Hematopoietic multipotent progenitor cell (in vitro differentiated cells): ENCODE data around the gene TREX2. TPM values are rescaled to one million over a fixed set of nuclear protein-coding genes. Genes with fewer than 3 reads are reported as not detected.

ENCODE experiments used
- DNase-seq, 3 donors: peaks; one replicate each; pipeline ENCODE4 v3.0.0-alpha.2; 2011 to 2015; ENCODE audit warnings: low read depth in 2 of 3, low spot score in 2 of 3
- total RNA-seq: library from RNA; depleted of rRNA; stranded (reverse); fragments of >200 nt; gene quantifications from one replicate; pipeline ENCODE4 v1.2.3, GENCODE V29; 2012

The TREX2 gene
- total RNA-seq, 1 donor = 4.3 TPM

GRCh38 chrX:153476666-153477363, 31.0 kb upstream of the TREX2 start:
- DNase-seq = no peak

DNA sequence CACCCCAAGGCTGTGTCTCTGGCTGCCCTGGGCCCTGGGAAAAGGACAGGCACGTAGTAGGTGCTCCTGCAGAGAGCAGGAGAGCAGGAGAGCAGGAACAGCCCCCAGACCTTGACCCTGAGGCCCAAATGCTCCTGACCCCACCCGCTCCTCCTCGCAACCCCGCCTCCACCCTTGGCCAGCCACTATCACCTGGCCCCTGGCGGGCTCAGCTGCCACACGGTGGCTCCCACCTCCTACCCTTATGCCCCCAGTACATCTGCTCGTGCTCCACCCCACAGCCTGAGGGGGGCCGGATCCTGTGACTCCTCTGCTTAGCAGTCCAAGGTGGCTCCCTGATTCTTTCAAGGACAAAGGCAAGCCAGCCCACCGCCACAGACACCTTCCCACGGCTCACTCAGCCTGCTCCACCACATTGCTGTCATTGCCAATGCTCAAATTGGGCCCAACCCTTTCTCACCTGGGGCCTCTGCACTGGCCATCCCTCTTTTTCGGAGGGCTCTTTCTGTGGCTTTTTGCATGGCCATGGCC, 30.0 kb upstream of the TREX2 start:
- no peak for DNase-seq

DNA sequence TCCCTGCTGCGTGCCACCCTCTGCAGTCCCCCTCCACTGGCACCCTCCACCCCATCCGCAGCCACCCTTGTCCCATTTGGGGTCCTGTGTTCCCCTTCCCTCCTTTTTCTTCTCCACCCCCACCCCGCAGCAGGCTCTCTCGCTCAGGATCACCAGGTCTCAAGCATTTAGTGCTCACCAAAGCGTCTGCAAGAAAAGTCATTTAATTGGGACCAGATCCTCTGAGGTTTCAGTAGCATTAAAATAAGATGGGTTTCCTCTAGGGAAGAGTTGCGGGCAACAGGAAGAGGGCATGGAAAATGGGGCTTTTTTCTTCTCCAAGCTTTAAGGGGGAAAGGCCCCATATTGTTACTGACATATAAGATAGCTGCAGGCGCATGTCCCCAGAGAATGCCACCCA, 29.4 kb upstream of the TREX2 start:
- DNase-seq = no peak

- peak; percentile 24 to 53 (median 40) for DNase-seq
Observed at GRCh38 chrX:153474718-153475117, 28.9 kb upstream of the TREX2 start.

DNA sequence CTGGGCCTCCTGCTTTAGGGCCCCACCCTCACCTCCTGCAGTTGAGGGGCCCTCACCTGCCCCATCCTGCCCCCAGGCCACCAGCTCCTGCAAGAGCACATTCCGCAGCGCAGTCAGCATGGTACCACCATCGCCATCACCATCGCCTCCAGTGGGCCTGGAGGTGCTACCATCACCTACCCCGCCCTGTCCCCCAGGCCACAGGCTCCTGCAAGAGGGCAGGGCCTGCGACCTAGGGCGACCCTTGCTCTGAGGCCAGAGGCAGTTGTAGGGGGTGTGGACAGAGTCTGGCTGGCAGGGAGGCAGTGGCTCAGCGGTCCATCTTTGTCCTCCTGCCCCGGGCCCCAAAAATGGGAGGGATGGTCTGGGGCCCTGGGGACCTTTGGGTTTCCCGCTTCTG, 28.4 kb upstream of the TREX2 start:
- DNase-seq = no peak

- DNase-seq = no peak
Observed at GRCh38 chrX:153473126-153473525, 27.3 kb upstream of the TREX2 start.

- DNase-seq = no peak
Observed at GRCh38 chrX:153471663-153472280, 25.9 kb upstream of the TREX2 start.

DNA sequence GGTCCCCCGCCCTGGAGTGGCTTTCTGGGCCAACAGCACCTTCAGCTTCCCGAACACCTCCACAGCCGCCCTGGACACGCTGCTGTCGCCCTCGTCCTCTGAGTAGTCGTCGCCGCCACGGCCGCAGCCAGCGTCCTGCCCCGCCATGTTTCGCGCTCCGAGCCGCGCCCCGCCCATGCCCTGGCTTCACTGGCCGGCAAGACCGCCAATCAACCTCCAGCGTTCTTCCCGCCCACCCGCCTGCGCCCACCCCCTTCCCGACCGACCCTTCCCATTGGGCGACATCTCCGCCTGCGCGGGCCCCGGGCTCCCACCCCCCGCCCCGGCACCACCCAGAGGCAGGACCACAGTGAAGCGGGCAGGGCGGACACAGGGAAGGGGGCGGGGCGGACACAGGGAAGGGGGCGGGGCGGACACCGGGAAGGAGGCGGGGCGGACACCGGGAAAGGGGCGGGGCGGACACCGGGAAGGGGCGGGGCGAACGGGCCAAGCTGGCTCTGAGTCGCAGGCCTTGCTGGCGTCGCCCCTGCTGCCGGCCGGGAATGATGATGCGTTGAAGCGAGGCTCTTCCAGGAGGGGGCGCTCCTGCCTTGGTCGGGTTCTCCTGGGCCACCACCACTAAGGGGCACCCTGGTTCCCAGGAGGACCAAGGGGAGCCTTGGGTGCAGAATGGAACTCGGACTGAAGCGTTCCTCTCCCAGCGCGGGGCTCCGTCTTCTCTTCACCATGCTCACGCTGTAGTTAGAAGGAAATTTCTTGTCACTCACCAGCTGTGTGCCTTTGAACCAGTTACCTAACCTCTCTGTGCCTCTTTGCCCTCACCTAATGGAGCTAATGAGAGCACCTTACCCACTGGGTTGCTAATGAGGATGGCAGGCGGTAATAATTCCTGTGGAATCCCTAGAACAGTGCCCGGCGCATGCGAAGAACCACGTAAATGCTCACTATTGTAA, 24.8 kb upstream of the TREX2 start, which contains the start of gene HAUS7:
Gene HAUS7 (minus strand): TSS at position 166 of the 953 bp plus-strand sequence. CDS start 19 bp downstream, at position 147.
- peak; percentile 74 to 92 (median 90) for DNase-seq

DNA sequence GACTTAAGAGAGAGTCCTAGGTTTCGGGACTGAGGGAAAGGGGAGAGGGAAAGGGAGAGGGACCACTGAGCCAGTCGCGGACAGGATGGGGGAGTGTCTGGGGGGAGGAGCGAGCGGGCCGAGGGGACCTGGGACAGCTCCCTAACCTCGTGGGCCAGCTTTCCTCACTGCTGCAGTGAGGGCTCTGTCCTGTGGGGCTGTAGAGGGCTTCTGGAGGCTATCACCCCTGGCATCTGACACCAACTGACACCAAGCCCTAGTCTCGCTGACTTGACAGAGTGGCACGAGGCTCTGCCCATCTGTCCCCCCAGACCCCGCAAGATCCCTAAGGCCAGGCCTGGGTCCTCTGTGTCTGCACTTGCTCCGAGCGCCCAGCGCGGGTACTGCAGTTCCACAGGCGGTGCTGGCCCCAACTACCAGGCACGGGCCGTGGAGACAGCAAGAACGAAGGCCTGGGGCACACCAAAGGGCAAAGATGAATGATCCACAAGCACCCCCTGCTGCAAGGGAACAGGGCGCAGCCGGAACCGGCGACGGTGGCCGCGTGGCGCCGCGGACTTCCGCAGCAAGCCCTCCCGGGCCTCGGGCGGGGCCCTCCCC, 24.1 kb upstream of the TREX2 start:
- peak in 2 of 3 donors; percentile 43 to 52 for DNase-seq

- no peak for DNase-seq
Observed at GRCh38 chrX:153468008-153468580, 22.2 kb upstream of the TREX2 start.

- no peak for DNase-seq
Observed at GRCh38 chrX:153465691-153466380, 20.0 kb upstream of the TREX2 start.

DNA sequence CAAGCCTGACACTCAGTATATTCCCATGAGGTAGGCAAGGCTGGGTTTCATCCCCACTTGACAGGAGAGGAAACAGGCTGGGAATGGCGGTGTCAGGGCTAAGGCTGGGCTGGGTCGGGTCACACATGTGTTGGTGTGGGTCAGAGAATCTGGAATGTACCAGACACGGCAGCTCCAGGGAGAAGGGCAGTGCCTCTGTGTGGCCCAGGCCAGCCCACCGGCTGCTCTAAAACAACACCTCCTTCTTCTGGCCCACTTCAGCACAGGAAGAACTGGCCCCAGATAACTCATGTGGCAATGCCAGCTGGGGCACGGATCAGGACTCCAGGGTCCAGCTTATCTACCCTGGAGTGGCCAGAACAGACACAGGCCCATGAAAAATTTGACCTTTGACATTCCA, 18.3 kb upstream of the TREX2 start:
- no peak for DNase-seq

GRCh38 chrX:153463556-153463955, 17.7 kb upstream of the TREX2 start:
- no peak for DNase-seq

- DNase-seq = no peak
Observed at GRCh38 chrX:153463031-153463430, 17.2 kb upstream of the TREX2 start.

GRCh38 chrX:153462291-153462690, 16.4 kb upstream of the TREX2 start:
- DNase-seq = no peak

- peak in 2 of 3 donors; percentile 29 to 58 for DNase-seq
Observed at GRCh38 chrX:153460826-153461225, 15.0 kb upstream of the TREX2 start.

DNA sequence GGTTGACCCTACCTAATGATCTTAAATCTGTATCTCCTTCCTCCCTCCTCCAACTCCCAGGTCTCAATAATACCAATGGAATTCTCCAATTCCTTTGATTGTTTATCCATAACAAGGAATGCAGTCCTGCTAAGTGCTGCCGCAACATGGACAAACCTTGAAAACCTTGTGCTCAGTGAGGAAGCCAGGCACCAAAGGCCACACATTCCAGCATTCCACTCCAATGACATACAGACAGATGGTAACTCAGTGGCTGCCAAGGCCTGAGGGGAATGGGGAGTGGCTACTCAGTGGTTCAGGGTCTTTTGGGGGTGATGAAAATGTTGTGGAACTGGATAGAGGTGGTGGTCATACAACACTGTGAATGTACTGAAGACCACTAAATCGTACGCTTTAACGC, 14.1 kb upstream of the TREX2 start:
- no peak for DNase-seq

GRCh38 chrX:153458476-153458875, 12.6 kb upstream of the TREX2 start:
- no peak for DNase-seq

- DNase-seq = no peak
Observed at GRCh38 chrX:153457827-153458466, 12.1 kb upstream of the TREX2 start.
